ENCODE data around the gene LTO1. TPM values are rescaled to one million over a fixed set of nuclear protein-coding genes. Genes with fewer than 3 reads are reported as not detected.
"Not testable (repeated sequence)": the region's sequence is repeated elsewhere in the genome, so short reads cannot be mapped to it uniquely, and the experiment has no call there.

Gene LTO1
- total and polyA plus RNA-seq, 8 donors: 18.0 to 45.3 (median 28.7) TPM

GRCh38 chr11:69630017-69630416 lies 45.1 kb downstream of the LTO1 start:
- peaks cover 0 to 7% of the 10 kb centered on the region in 2 donors for H3K9me3 ChIP-seq
- H3K36me3 ChIP-seq: no peaks in the 10 kb centered on the region
- intact Hi-C loops (cut with DNase I): no loop called here
- H3K4me3 ChIP-seq: no peak overlapping the region
- H3K27ac ChIP-seq: no peak overlapping the region
- H3K4me1 ChIP-seq: no peaks in the 10 kb centered on the region
- TF ChIP-seq CTCF (IDR thresholded peaks at IDR 0.05): no peak
- no peak for ATAC-seq
- H3K27me3 ChIP-seq: peaks cover 0 to 2% of the 10 kb centered on the region in 2 donors
- no peak for DNase-seq

GRCh38 chr11:69627551-69627950 lies 47.6 kb downstream of the LTO1 start:
- H3K36me3 ChIP-seq: no peaks in the 10 kb centered on the region
- intact Hi-C loops (cut with DNase I): no loop called here
- no peak overlapping the region for H3K27ac ChIP-seq
- no peaks in the 10 kb centered on the region for H3K27me3 ChIP-seq
- ATAC-seq: no peak
- H3K4me3 ChIP-seq: no peak overlapping the region
- no peak for DNase-seq
- H3K9me3 ChIP-seq: peaks cover 0 to 7% of the 10 kb centered on the region in 2 donors
- TF ChIP-seq CTCF (IDR thresholded peaks at IDR 0.05): no peak
- no peaks in the 10 kb centered on the region for H3K4me1 ChIP-seq

GRCh38 chr11:69625476-69625875 lies 49.7 kb downstream of the LTO1 start:
- Histone ChIP-seq H3K27me3 (no peaks in the 10 kb centered on the region), H3K36me3 (no peaks in the 10 kb centered on the region), H3K4me1 (no peaks in the 10 kb centered on the region), H3K27ac (no peak overlapping the region), H3K9me3 (peaks cover 0 to 7% of the 10 kb centered on the region in 2 donors), H3K4me3 (no peak overlapping the region)
- TF ChIP-seq CTCF (IDR thresholded peaks at IDR 0.05): no peak
- DNase-seq: no peak
- no peak for ATAC-seq
- intact Hi-C loops (cut with DNase I): no loop called here

- ATAC-seq (no peak), DNase-seq (no peak)
- intact Hi-C loops (cut with DNase I): no loop called here
- Histone ChIP-seq H3K27ac (no peak overlapping the region), H3K36me3 (no peaks in the 10 kb centered on the region), H3K4me1 (no peaks in the 10 kb centered on the region), H3K9me3 (no peaks in the 10 kb centered on the region), H3K4me3 (no peak overlapping the region), H3K27me3 (no peaks in the 10 kb centered on the region)
- TF ChIP-seq CTCF (IDR thresholded peaks at IDR 0.05): no peak
Observed at GRCh38 chr11:69624293-69624692, 50.9 kb downstream of the LTO1 start.

GRCh38 chr11:69622097-69622681 lies 53.0 kb downstream of the LTO1 start:
- intact Hi-C loops (cut with DNase I); H3K36me3 ChIP-seq; H3K4me1 ChIP-seq; DNase-seq; H3K27me3 ChIP-seq; H3K27ac ChIP-seq; H3K9me3 ChIP-seq; H3K4me3 ChIP-seq: not testable (repeated sequence)
- peak; percentile 61 for ATAC-seq

- DNase-seq: peak in 1 of 4 donors; percentile 42
- intact Hi-C loops (cut with DNase I): no loop called here
- no peak for TF ChIP-seq CTCF (IDR thresholded peaks at IDR 0.05)
Observed at GRCh38 chr11:69620683-69621290, 54.4 kb downstream of the LTO1 start.

More at GRCh38 chr11:69620683-69621290, 54.4 kb downstream of the LTO1 start:
- no peaks in the 10 kb centered on the region for H3K36me3 ChIP-seq
- H3K4me1 ChIP-seq: no peaks in the 10 kb centered on the region
- H3K27ac ChIP-seq: no peak overlapping the region
- no peak overlapping the region for H3K4me3 ChIP-seq
- no peaks in the 10 kb centered on the region for H3K9me3 ChIP-seq
- ATAC-seq: peak; percentile 93
- no peaks in the 10 kb centered on the region for H3K27me3 ChIP-seq

Measured in left lung (tissue), 10 donors.